ENCODE results near the gene RAPGEF4.

RAPGEF4 gene

DNA sequence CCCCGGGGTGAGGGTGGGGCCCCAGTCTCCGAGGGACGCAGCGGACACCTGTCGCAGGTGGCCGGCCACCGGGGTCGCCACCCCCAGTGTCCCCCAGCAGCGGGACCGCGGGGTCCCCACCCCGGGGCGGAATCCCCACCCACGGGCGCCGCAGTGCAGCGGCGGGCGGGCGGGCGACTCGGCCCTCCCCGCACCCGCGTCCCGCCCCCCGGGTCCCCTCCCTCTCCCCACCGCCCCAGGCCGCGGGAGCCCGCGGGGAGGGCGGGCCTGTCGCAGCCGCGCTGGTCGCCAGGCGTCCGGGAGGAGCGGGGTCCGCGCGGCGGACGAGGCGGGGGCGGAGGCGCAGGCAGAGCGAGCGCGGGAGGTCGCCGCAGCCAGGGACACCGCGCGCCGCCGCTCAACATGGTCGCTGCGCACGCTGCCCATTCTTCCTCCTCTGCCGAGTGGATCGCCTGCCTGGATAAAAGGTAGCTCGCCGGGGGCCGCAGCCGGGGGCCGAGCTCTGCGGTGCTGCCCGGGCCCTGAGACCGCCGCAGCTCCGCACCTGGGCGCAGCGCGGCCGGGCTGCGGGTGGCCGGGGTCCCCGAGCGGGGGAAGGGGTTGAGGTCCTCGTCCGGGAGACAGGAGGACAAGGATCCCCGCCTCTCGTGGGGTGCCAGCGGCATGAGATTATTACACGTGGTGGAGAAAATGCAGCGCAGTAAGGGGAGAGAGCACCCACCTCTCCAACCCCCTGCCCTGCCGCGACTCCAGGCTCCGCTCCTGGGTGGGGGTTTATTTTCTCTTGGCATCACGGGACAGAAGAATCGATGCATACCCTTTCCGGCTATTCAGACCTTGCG lies at the start of gene RAPGEF4:
Gene RAPGEF4 (plus strand): TSS at position 264 of the 842 bp plus-strand sequence. CDS start 139 bp downstream, at position 403.
- Histone ChIP-seq H3K9me3 (ENCODE audit: control insufficient read depth, insufficient read depth, low read length) (no peaks in the 10 kb centered on the region), H3K27me3 (ENCODE audit: control insufficient read depth, low read length) (peaks cover 9% of the 10 kb centered on the region), H3K4me1 (ENCODE audit: control insufficient read depth, low read length) (no peaks in the 10 kb centered on the region), H3K27ac (ENCODE audit: low read depth, low read length) (no peak within 1 kb of the TSS), H3F3A (ENCODE audit: control insufficient read depth, insufficient read depth) (no peaks in the 10 kb centered on the region), H3K79me2 (ENCODE audit: control insufficient read depth, low read length) (no peaks in the 10 kb centered on the region), H3K9me2 (replicated peaks; ENCODE audit: control insufficient read depth, low read length) (no peaks in the 10 kb centered on the region), H3K4me3 (ENCODE audit: low read length) (no peak within 1 kb of the TSS), H4K20me1 (ENCODE audit: control insufficient read depth, insufficient read depth, low read depth, low read length) (no peaks in the 10 kb centered on the region), H3K36me3 (ENCODE audit: control insufficient read depth, low read length) (no peaks in the 10 kb centered on the region), H3K4me2 (ENCODE audit: low read length) (no peak within 1 kb of the TSS)
- TF ChIP-seq EZH2phosphoT487 (IDR thresholded peaks at IDR 0.05; ENCODE audit: borderline replicate concordance, low read length) = no peak
- TF ChIP-seq, protein P1, sequence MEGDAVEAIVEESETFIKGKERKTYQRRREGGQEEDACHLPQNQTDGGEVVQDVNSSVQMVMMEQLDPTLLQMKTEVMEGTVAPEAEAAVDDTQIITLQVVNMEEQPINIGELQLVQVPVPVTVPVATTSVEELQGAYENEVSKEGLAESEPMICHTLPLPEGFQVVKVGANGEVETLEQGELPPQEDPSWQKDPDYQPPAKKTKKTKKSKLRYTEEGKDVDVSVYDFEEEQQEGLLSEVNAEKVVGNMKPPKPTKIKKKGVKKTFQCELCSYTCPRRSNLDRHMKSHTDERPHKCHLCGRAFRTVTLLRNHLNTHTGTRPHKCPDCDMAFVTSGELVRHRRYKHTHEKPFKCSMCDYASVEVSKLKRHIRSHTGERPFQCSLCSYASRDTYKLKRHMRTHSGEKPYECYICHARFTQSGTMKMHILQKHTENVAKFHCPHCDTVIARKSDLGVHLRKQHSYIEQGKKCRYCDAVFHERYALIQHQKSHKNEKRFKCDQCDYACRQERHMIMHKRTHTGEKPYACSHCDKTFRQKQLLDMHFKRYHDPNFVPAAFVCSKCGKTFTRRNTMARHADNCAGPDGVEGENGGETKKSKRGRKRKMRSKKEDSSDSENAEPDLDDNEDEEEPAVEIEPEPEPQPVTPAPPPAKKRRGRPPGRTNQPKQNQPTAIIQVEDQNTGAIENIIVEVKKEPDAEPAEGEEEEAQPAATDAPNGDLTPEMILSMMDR (IDR thresholded peaks at IDR 0.05; ENCODE audit: low read depth, low read length, poor library complexity, severe bottlenecking) = no peak

DNA sequence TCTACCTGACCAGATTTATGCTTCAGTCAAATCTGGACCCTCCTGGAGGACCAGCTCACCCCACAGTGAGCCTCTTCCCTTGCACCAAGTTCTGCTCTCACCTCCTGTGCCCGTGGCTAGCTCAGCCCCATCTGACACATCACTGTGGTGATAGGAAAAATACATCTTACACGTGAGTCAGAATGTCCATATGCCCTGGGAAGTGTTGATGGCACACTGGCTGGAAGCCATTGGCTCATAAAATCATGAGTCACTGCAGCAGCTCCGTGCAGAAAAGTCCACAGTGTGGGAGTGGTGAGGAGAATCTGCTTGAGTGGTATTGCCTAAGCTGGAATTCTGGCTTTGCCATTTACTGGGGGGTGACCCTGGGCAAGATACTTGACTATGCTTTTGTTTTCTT lies 42.6 kb upstream of the RAPGEF4 start:
- TF ChIP-seq EZH2phosphoT487 (IDR thresholded peaks at IDR 0.05; ENCODE audit: borderline replicate concordance, low read length) = no peak
- Histone ChIP-seq H3K9me2 (replicated peaks; ENCODE audit: control insufficient read depth, low read length) (no peaks in the 10 kb centered on the region), H3K27me3 (ENCODE audit: control insufficient read depth, low read length) (no peaks in the 10 kb centered on the region), H3K4me2 (ENCODE audit: low read length) (no peak overlapping the region), H3K4me1 (ENCODE audit: control insufficient read depth, low read length) (no peaks in the 10 kb centered on the region), H4K20me1 (ENCODE audit: control insufficient read depth, insufficient read depth, low read depth, low read length) (no peaks in the 10 kb centered on the region), H3K27ac (ENCODE audit: low read depth, low read length) (no peak overlapping the region), H3K9me3 (ENCODE audit: control insufficient read depth, insufficient read depth, low read length) (no peaks in the 10 kb centered on the region), H3K79me2 (ENCODE audit: control insufficient read depth, low read length) (no peaks in the 10 kb centered on the region), H3K4me3 (ENCODE audit: low read length) (no peak overlapping the region), H3F3A (ENCODE audit: control insufficient read depth, insufficient read depth) (no peaks in the 10 kb centered on the region), H3K36me3 (ENCODE audit: control insufficient read depth, low read length) (no peaks in the 10 kb centered on the region)

DNA sequence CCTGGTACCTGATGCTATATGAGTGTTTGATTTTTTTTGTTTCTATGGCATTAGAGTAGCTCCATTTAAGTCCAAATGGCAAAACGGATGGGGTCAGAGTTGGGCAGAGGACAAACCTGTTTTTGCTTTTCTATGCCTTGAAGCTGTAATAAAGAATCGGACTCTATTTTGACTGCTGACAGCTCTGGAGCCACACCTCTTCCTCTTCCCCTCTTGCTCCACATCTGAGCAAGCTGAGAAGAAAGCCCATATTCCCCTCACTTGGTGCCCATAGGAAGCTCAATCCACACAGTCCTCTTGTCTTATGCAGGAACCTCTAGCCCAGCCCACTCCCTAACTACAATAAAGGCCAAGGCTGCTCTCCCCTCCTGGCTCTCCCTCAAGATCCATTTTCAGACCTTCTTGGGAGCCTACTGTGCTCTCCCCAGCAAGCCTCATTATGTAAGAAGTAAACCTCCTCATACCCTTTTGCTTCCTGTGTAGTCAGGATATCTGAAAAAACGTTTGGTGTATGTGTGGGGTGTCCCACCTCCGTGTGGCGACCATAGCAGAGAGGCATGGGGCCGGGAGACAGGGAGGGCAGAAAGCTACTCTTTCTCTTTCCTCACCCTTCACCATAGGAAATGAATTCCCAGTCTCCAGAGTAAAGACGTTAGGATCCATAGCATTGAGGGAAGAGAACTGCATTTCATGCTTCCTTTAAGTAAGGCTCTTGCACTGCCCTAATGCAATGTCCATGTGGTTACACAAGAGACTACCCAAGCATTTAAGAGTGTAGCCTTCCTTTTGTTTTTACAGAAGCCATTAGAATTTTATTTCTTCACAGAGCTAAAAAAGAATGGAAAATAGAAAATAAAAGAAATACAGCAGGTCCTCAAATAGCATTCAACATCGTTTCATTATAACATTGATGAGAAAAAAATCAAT lies 41.9 kb upstream of the RAPGEF4 start:
- Histone ChIP-seq H3K4me2 (ENCODE audit: low read length) (no peak overlapping the region), H3K27ac (ENCODE audit: low read depth, low read length) (no peak overlapping the region)

More for the DNA sequence above, 41.9 kb upstream of the RAPGEF4 start:
- Histone ChIP-seq H3K9me2 (replicated peaks; ENCODE audit: control insufficient read depth, low read length) (no peaks in the 10 kb centered on the region), H3F3A (ENCODE audit: control insufficient read depth, insufficient read depth) (no peaks in the 10 kb centered on the region), H3K36me3 (ENCODE audit: control insufficient read depth, low read length) (no peaks in the 10 kb centered on the region), H3K27me3 (ENCODE audit: control insufficient read depth, low read length) (no peaks in the 10 kb centered on the region), H3K9me3 (ENCODE audit: control insufficient read depth, insufficient read depth, low read length) (no peaks in the 10 kb centered on the region), H3K4me1 (ENCODE audit: control insufficient read depth, low read length) (no peaks in the 10 kb centered on the region), H3K79me2 (ENCODE audit: control insufficient read depth, low read length) (no peaks in the 10 kb centered on the region), H3K4me3 (ENCODE audit: low read length) (no peak overlapping the region), H4K20me1 (ENCODE audit: control insufficient read depth, insufficient read depth, low read depth, low read length) (no peaks in the 10 kb centered on the region)
- TF ChIP-seq EZH2phosphoT487 (IDR thresholded peaks at IDR 0.05; ENCODE audit: borderline replicate concordance, low read length) = no peak
- TF ChIP-seq, protein P1 (IDR thresholded peaks at IDR 0.05; ENCODE audit: low read depth, low read length, poor library complexity, severe bottlenecking) = no peak
